GM19328 (cell line): ENCODE data around the gene TCIRG1.

Experiments
- ATAC-seq: cut with Tn5 transposase; IDR thresholded peaks from one replicate; pipeline ENCODE4 v1.9.1; 2021; ENCODE audit warnings: mild to moderate bottlenecking, moderate library complexity; ENCODE audit not compliant: unreplicated experiment

The TCIRG1 gene

DNA sequence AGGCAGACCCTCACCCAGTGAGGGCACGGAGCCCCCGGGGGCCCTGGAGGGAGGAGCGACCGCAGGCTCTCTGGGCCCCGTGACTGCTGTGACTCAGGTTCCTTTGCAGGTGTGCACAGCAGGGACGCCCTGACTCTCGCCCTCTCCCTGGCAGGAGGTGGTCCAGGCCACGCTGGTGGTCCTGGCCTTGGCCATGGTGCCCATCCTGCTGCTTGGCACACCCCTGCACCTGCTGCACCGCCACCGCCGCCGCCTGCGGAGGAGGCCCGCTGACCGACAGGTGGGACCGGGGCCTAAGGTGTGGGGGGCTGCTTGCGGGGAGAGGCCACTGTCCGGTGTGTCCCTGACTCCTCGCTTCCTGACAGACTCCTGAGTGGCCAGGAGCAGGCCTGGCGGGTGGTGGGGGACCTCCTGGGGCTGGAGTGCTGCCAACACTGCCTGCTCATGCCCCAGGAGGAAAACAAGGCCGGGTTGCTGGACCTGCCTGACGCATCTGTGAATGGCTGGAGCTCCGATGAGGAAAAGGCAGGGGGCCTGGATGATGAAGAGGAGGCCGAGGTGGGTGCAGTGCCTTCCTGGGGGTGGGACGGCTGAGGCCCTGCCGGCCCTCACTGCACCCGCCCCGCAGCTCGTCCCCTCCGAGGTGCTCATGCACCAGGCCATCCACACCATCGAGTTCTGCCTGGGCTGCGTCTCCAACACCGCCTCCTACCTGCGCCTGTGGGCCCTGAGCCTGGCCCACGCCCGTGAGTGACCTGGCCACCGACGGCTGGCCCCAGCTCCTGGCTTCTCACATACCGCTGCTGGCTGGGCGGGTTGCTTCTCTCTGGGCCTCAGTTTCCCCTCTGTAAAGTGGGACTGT is 10.9 kb downstream of the TCIRG1 start:
- no peak for ATAC-seq

DNA sequence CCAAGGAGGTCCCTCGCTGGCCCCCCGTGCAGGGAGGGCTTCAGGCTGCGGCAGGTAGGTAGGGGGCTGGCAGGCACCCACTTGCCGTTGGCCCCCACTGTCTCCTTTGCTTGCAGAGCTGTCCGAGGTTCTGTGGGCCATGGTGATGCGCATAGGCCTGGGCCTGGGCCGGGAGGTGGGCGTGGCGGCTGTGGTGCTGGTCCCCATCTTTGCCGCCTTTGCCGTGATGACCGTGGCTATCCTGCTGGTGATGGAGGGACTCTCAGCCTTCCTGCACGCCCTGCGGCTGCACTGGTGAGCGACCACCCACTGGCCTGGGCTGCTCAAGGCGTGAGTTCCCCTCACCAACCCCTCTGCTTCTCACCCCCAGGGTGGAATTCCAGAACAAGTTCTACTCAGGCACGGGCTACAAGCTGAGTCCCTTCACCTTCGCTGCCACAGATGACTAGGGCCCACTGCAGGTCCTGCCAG is 11.6 kb downstream of the TCIRG1 start:
- no peak for ATAC-seq

DNA sequence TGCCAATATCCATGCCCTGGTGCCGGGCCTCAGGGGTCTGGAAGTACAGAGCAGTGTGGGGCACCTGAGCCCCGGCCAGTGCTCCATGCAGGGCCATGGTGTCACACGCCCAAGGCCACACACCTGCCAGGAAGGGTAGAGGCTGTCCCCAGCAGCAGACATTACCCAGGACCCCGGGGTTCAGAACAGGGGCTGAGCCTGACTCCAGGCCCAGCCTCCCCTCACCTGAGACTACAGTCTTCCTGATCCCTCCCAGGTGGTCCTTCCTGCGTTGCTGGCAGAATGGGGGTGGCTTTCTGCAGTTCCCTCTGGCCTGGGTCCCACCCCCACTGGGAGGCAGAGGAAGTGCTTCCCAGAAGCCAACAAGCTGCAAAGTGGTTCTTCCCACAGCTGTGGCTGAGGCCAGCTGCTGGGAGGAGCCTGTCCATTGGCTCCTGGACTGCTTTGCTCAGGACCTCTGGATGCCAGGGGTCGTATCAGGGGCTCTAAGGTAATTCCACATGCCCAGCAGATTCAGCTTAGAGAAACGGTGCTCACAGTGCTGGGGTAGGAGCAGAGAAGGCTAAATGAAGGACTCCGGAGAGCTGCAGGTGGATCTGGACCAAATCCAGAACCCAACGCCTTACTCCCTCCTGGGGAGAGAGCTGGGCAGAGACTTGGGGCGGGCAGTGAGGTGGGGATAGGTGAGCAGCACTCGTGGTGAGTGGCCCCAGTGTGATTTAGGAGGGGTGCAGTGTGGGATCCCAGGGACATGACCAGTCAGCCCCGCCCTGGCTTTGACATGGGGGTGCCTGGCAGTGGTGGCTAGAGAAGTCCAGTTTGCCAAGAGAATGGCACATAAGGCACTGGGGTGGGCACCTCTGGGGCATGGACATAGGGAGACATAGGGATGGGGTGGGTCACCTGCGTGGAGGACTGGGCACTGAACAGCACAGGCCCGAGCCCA is 12.6 kb downstream of the TCIRG1 start:
- ATAC-seq = no peak

- no peak for ATAC-seq
Observed at GRCh38 chr11:68052137-68052873, 13.5 kb downstream of the TCIRG1 start.

DNA sequence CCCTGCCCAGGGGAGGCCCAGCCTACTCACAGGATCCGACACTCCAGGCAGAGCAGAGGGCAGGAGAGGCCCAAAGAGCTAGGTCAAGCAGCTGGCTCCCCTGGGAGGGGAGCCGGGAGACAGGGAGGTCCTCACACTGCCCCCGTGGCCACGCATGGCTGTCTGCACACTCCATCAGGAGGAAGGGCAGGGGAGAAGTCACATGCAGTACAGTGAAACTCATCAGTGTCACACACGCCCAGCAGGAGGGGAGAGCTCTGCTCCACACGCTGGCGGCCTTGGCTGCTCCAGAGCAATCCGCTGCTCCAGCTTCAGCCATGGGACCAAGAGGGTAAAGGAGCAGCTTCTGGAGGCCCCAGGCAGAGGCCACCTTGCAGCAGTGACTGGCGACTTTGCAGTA is 14.3 kb downstream of the TCIRG1 start:
- ATAC-seq = no peak

- ATAC-seq = no peak
Observed at GRCh38 chr11:68053981-68054812, 15.4 kb downstream of the TCIRG1 start.

GRCh38 chr11:68056317-68057285 is 17.8 kb downstream of the TCIRG1 start:
- no peak for ATAC-seq

GRCh38 chr11:68057807-68058206 is 19.0 kb downstream of the TCIRG1 start:
- ATAC-seq = no peak

DNA sequence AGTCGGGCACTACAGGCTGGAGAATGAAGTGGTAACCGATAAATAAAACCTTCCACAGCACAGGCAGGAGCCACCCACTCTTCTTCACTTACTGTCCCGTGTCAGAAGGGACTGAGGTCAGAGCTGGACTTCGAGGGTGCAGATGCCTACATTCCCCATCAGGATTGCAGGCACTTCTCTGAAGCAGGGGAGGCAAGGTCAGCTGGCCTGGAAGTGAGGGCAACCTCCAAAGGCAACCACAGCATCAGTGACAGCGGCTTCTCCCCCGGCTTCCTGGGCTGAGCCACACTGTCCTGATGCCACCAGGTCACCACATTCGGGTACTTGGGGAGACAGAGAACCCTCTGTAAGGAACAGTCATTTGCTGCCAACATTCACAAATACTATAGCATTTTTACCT is 22.7 kb downstream of the TCIRG1 start:
- no peak for ATAC-seq

- ATAC-seq = no peak
Observed at GRCh38 chr11:68064926-68065325, 26.1 kb downstream of the TCIRG1 start.

GRCh38 chr11:68065841-68066240 is 27.0 kb downstream of the TCIRG1 start:
- ATAC-seq = no peak

GRCh38 chr11:68066742-68067141 is 27.9 kb downstream of the TCIRG1 start:
- ATAC-seq = no peak

GRCh38 chr11:68067991-68068390 is 29.2 kb downstream of the TCIRG1 start:
- no peak for ATAC-seq

- ATAC-seq = no peak
Observed at GRCh38 chr11:68071281-68072048, 32.6 kb downstream of the TCIRG1 start.

DNA sequence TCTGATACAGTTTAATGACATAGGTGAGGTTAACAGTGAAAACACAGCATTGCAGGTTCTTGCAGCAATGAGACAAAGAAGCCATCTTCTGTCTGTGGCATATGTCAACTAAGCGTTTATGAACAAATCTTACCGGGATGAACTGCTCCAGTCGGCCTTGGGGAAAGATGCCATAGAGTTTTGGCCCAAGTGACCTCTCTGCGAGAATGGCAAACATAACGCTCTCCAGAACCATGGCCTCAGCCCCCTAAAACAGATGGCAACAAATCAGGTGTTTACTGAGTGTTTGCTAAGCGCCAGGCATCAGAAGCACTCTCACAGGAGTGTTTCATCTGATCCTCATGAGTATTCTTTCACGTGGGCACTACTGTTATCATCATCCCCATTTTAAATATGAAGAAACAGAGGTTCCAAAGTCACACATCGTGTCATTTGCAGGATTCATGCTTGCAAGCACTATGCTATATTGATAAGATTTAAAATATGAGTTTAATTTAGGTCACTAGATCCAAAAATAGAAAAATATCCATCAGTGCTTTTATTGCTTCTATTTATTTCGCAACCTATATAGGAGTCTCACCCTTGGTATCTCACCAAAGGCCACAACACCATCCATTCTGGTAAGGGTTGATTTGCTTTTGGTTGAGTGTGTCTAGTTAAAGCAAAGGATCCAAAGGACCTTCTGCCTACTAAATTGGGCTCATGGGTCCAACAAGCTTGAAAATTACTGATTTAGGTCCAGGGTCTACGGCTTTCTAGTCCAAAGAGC is 35.9 kb downstream of the TCIRG1 start:
- ATAC-seq = no peak

DNA sequence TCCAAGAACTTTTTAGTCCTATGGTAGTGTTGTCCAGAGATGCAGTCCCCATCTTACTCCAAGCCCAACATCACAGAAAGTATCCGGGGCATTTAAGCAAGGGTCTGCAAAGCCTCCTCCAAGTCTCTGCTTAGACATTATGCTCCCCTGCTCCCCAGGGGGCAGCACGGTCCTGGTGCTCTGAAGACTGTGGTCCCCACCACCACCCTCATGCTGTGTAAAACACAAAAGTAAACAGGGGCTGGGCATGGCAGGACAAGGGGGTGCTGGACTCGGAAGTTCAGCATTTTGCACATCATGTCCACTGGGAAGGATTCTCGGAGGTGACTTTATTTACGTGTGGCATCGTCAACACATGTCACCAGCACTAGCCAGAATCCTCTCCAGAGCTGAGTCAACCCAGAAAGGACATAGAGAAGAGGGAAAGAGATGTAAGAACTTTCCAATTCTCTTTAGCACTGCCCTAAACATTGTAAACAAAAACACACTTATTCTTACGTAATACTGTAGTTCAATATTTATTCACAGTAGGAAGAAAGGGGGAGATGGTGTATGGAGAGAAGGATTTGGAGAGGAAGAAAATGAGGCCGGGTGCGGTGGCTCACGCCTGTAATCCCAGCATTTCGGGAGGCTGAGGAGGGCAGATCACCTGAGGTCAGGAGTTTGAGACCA is 37.7 kb downstream of the TCIRG1 start:
- no peak for ATAC-seq
